ENCODE results near the gene INTS4. TPM values are rescaled to one million over a fixed set of nuclear protein-coding genes. Genes with fewer than 3 reads are reported as not detected.
"Not testable (repeated sequence)": the region's sequence is repeated elsewhere in the genome, so short reads cannot be mapped to it uniquely, and the experiment has no call there.

INTS4 gene
- polyA plus RNA-seq, 1 donor (not counting 4 experiments of a cell fraction or from before 2014, with no cell fraction given): 18.0 TPM

- Histone ChIP-seq H3K27me3 (ENCODE audit: control insufficient read depth, extremely low read depth, insufficient read depth, low read length) (no peaks in the 10 kb centered on the region), H3K36me3 (ENCODE audit: control insufficient read depth in 2 of 2, extremely low read depth in 1 of 2, insufficient read depth in 2 of 2, low read length in 2 of 2) (peaks cover 0 to 4% of the 10 kb centered on the region in 2 experiments), H3K27ac (ENCODE audit: control insufficient read depth, insufficient read depth, low read length) (no peak overlapping the region), H2AFZ (ENCODE audit: control insufficient read depth, low read length) (no peak overlapping the region), H3K4me1 (ENCODE audit: control insufficient read depth, extremely low read depth, insufficient read depth, low read length) (no peaks in the 10 kb centered on the region), H3K9ac (ENCODE audit: control insufficient read depth, extremely low read depth, insufficient read depth, low read length) (no peak overlapping the region), H3K4me2 (ENCODE audit: control insufficient read depth, extremely low read depth, insufficient read depth, low read depth, low read length) (no peak overlapping the region), H3K4me3 (ENCODE audit: control insufficient read depth in 2 of 3, extremely low read depth in 1 of 3, insufficient read depth in 2 of 3, low read depth in 1 of 3, low read length in 3 of 3) (no peak overlapping the region), H3K9me1 (ENCODE audit: control insufficient read depth, extremely low read depth, insufficient read depth, low read length) (no peaks in the 10 kb centered on the region), H3K9me3 (ENCODE audit: control insufficient read depth, low read depth, low read length) (no peaks in the 10 kb centered on the region), H3K79me2 (ENCODE audit: control insufficient read depth, insufficient read depth, low read length) (no peaks in the 10 kb centered on the region), H4K20me1 (ENCODE audit: control insufficient read depth, extremely low read depth, insufficient read depth, low read length) (no peaks in the 10 kb centered on the region)
- TF ChIP-seq EZH2 (IDR thresholded peaks at IDR 0.05; ENCODE audit: low read length): no peak
- no peak for TF ChIP-seq CTCF (optimal IDR thresholded peaks at IDR 0.05 in 1 of 3, IDR thresholded peaks at IDR 0.05 in 1 of 3, conservative IDR thresholded peaks at IDR 0.05 in 1 of 3; ENCODE audit: extremely low read depth in 1 of 3, insufficient read depth in 2 of 3, low read length in 3 of 3)
- DNase-seq (ENCODE audit: low read depth, low spot score) (no peak), FAIRE-seq (no peak)
- dilution Hi-C loops (cut with MboI; ENCODE audit: extremely low pct_ligation_motif_present, low sequenced_read_pairs): no loop called here
These were observed 128.7 kb downstream of the INTS4 start for GRCh38 chr11:77865805-77866204.

GRCh38 chr11:77861444-77861843, 133.0 kb downstream of the INTS4 start:
- H3K36me3 ChIP-seq (ENCODE audit: control insufficient read depth in 2 of 2, extremely low read depth in 1 of 2, insufficient read depth in 2 of 2, low read length in 2 of 2); dilution Hi-C loops (cut with MboI; ENCODE audit: extremely low pct_ligation_motif_present, low sequenced_read_pairs); H3K9ac ChIP-seq (ENCODE audit: control insufficient read depth, extremely low read depth, insufficient read depth, low read length); DNase-seq (ENCODE audit: low read depth, low spot score); H3K4me1 ChIP-seq (ENCODE audit: control insufficient read depth, extremely low read depth, insufficient read depth, low read length); H4K20me1 ChIP-seq (ENCODE audit: control insufficient read depth, extremely low read depth, insufficient read depth, low read length); H3K4me3 ChIP-seq (ENCODE audit: control insufficient read depth in 2 of 3, extremely low read depth in 1 of 3, insufficient read depth in 2 of 3, low read depth in 1 of 3, low read length in 3 of 3); H3K27ac ChIP-seq (ENCODE audit: control insufficient read depth, insufficient read depth, low read length); H3K9me1 ChIP-seq (ENCODE audit: control insufficient read depth, extremely low read depth, insufficient read depth, low read length); H3K79me2 ChIP-seq (ENCODE audit: control insufficient read depth, insufficient read depth, low read length); H3K9me3 ChIP-seq (ENCODE audit: control insufficient read depth, low read depth, low read length); H3K27me3 ChIP-seq (ENCODE audit: control insufficient read depth, extremely low read depth, insufficient read depth, low read length); H3K4me2 ChIP-seq (ENCODE audit: control insufficient read depth, extremely low read depth, insufficient read depth, low read depth, low read length); FAIRE-seq; H2AFZ ChIP-seq (ENCODE audit: control insufficient read depth, low read length): not testable (repeated sequence)

GRCh38 chr11:77857906-77858457, 136.5 kb downstream of the INTS4 start:
- FAIRE-seq; H3K36me3 ChIP-seq (ENCODE audit: control insufficient read depth in 2 of 2, extremely low read depth in 1 of 2, insufficient read depth in 2 of 2, low read length in 2 of 2); DNase-seq (ENCODE audit: low read depth, low spot score); H4K20me1 ChIP-seq (ENCODE audit: control insufficient read depth, extremely low read depth, insufficient read depth, low read length); H3K9me3 ChIP-seq (ENCODE audit: control insufficient read depth, low read depth, low read length); H3K27me3 ChIP-seq (ENCODE audit: control insufficient read depth, extremely low read depth, insufficient read depth, low read length); H3K79me2 ChIP-seq (ENCODE audit: control insufficient read depth, insufficient read depth, low read length); H3K4me2 ChIP-seq (ENCODE audit: control insufficient read depth, extremely low read depth, insufficient read depth, low read depth, low read length); dilution Hi-C loops (cut with MboI; ENCODE audit: extremely low pct_ligation_motif_present, low sequenced_read_pairs); H3K9ac ChIP-seq (ENCODE audit: control insufficient read depth, extremely low read depth, insufficient read depth, low read length); H2AFZ ChIP-seq (ENCODE audit: control insufficient read depth, low read length); H3K4me1 ChIP-seq (ENCODE audit: control insufficient read depth, extremely low read depth, insufficient read depth, low read length); H3K27ac ChIP-seq (ENCODE audit: control insufficient read depth, insufficient read depth, low read length); H3K4me3 ChIP-seq (ENCODE audit: control insufficient read depth in 2 of 3, extremely low read depth in 1 of 3, insufficient read depth in 2 of 3, low read depth in 1 of 3, low read length in 3 of 3); H3K9me1 ChIP-seq (ENCODE audit: control insufficient read depth, extremely low read depth, insufficient read depth, low read length): not testable (repeated sequence)
